Osteocyte (in vitro differentiated cells): Measurements from ENCODE around the gene GALNT3. TPM values are rescaled to one million over a fixed set of nuclear protein-coding genes. Genes with fewer than 3 reads are reported as not detected.
A peak's percentile ranks its signal among the peaks of the same experiment; 100 is the strongest.

Experiments
- DNase-seq: peaks from one replicate; pipeline ENCODE4 v3.0.0; 2021; ENCODE audit warnings: mixed read lengths; ENCODE audit not compliant: unreplicated experiment; ENCODE audit errors: extremely low spot score
- H3K27ac Mint-ChIP-seq: one replicate; pipeline ENCODE4 v1.8.0; 2021; ENCODE audit warnings: mild to moderate bottlenecking, mixed read lengths; ENCODE audit not compliant: unreplicated experiment
- H3K27me3 Mint-ChIP-seq: one replicate; pipeline ENCODE4 v1.8.0; 2021; ENCODE audit warnings: mixed read lengths; ENCODE audit not compliant: unreplicated experiment
- H3K36me3 Mint-ChIP-seq: one replicate; pipeline ENCODE4 v1.8.0; 2021; ENCODE audit warnings: mixed read lengths; ENCODE audit not compliant: unreplicated experiment
- H3K4me1 Mint-ChIP-seq: one replicate; pipeline ENCODE4 v1.8.0; 2021; ENCODE audit warnings: mixed read lengths; ENCODE audit not compliant: unreplicated experiment
- H3K4me3 Mint-ChIP-seq: one replicate; pipeline ENCODE4 v1.8.0; 2021; ENCODE audit warnings: mild to moderate bottlenecking, moderate library complexity, mixed read lengths; ENCODE audit not compliant: unreplicated experiment
- H3K9me3 Mint-ChIP-seq: one replicate; pipeline ENCODE4 v1.8.0; 2021; ENCODE audit warnings: mixed read lengths; ENCODE audit not compliant: unreplicated experiment
- CTCF ChIP-seq: fragments of 200-600 bp; sonication (generic); IDR thresholded peaks from 2 replicates; pipeline ENCODE4 v1.5.0; 2021; ENCODE audit warnings: antibody characterized with exemption, mild to moderate bottlenecking, moderate library complexity
- long read RNA-seq: library from polyadenylated mRNA; unstranded; transcript quantifications from one replicate; pipeline ENCODE4 v2.0.0, GENCODE V29; 2021
- total RNA-seq: library from RNA; stranded (reverse); gene quantifications from 2 replicates; pipeline ENCODE4 v1.2.1, GENCODE V29; 2021

GALNT3 gene
- total RNA-seq, result 3.0 and 3.2 TPM in 2 replicates
- long read RNA-seq, transcript GALNT3-201 (11 exons, 3,868 nt), result major isoform, 5 of 10 reads
- long read RNA-seq, partial matches to known transcripts, result 1 of 10 reads
- long read RNA-seq, other reads (novel, unspliced or antisense), result 4 of 10 reads

- peak within 1 kb of the TSS; percentile 81 for H3K4me3 Mint-ChIP-seq
- peak within 1 kb of the TSS; percentile 83 for H3K27ac Mint-ChIP-seq
- no peaks in the 10 kb centered on the region for H3K27me3 Mint-ChIP-seq
- no peaks in the 10 kb centered on the region for H3K36me3 Mint-ChIP-seq
- no peaks in the 10 kb centered on the region for H3K9me3 Mint-ChIP-seq
- H3K4me1 Mint-ChIP-seq, result peaks cover 37% of the 10 kb centered on the region
- DNase-seq, result peak; percentile 83
- no peak for TF ChIP-seq CTCF
Observed at GRCh38 chr2:165793779-165794535, at the start of gene GALNT3. TSS of gene GALNT3 (minus strand) at chr2:165794247. CDS start at chr2:165770700, 23,547 bp downstream.

GRCh38 chr2:165843351-165843750 is 49.3 kb upstream of the GALNT3 start:
- Mint-ChIP-seq H3K36me3 (no peaks in the 10 kb centered on the region), H3K4me3 (no peak overlapping the region), H3K27ac (no peak overlapping the region), H3K27me3 (no peaks in the 10 kb centered on the region), H3K9me3 (peaks cover 4% of the 10 kb centered on the region), H3K4me1 (peaks cover 3% of the 10 kb centered on the region)
- no peak for TF ChIP-seq CTCF
- no peak for DNase-seq

- Mint-ChIP-seq H3K27ac (no peak overlapping the region), H3K27me3 (no peaks in the 10 kb centered on the region), H3K9me3 (no peaks in the 10 kb centered on the region), H3K4me1 (peaks cover 12% of the 10 kb centered on the region), H3K4me3 (no peak overlapping the region), H3K36me3 (no peaks in the 10 kb centered on the region)
- no peak for DNase-seq
- no peak for TF ChIP-seq CTCF
Observed at GRCh38 chr2:165840333-165840958, 46.4 kb upstream of the GALNT3 start.

GRCh38 chr2:165839610-165840009 is 45.6 kb upstream of the GALNT3 start:
- DNase-seq, result no peak

More at GRCh38 chr2:165839610-165840009, 45.6 kb upstream of the GALNT3 start:
- Mint-ChIP-seq H3K4me3 (no peak overlapping the region), H3K36me3 (no peaks in the 10 kb centered on the region), H3K27me3 (no peaks in the 10 kb centered on the region), H3K27ac (no peak overlapping the region), H3K9me3 (no peaks in the 10 kb centered on the region), H3K4me1 (peaks cover 12% of the 10 kb centered on the region)
- TF ChIP-seq CTCF, result no peak
